GM12865 (cell line): ENCODE results near the gene EPHX1.
"Not testable (repeated sequence)": the region's sequence is repeated elsewhere in the genome, so short reads cannot be mapped to it uniquely, and the experiment has no call there.

ENCODE experiments used
- DNase-seq: peaks from one replicate; pipeline ENCODE4 v3.0.0; 2010; ENCODE audit warnings: low read depth
- H3K4me3 ChIP-seq: 2 replicates; pipeline ENCODE4 v1.5.1; 2011; ENCODE audit warnings: mild to moderate bottlenecking, low read depth, low read length, control low read depth
- CTCF ChIP-seq: IDR thresholded peaks from 2 replicates; pipeline ENCODE4 v1.5.1; 2011; ENCODE audit warnings: low read length, control low read depth, low read depth, inconsistent platforms; ENCODE audit not compliant: insufficient read depth; ENCODE audit errors: missing control alignments

EPHX1 gene

GRCh38 chr1:225809842-225810578, at the start of gene EPHX1:
Gene EPHX1, plus strand, starts transcription at chr1:225810124. Its CDS starts 18,606 bp downstream, at chr1:225828730.
- peak within 1 kb of the TSS; percentile 57 for H3K4me3 ChIP-seq
- peak; percentile 81 for DNase-seq
- TF ChIP-seq CTCF: peak; percentile 9

- no peak for DNase-seq
- no peak overlapping the region for H3K4me3 ChIP-seq
- no peak for TF ChIP-seq CTCF
These were observed 49.4 kb upstream of the EPHX1 start for GRCh38 chr1:225760531-225760930.

GRCh38 chr1:225761395-225761794, 48.5 kb upstream of the EPHX1 start:
- not testable (repeated sequence) for DNase-seq, H3K4me3 ChIP-seq

- TF ChIP-seq CTCF: no peak
- no peak for DNase-seq
These were observed 47.9 kb upstream of the EPHX1 start for GRCh38 chr1:225762002-225762441.

GRCh38 chr1:225762444-225762843, 47.5 kb upstream of the EPHX1 start:
- no peak for DNase-seq
- no peak overlapping the region for H3K4me3 ChIP-seq
- TF ChIP-seq CTCF: no peak

More at GRCh38 chr1:225762002-225762441, 47.9 kb upstream of the EPHX1 start:
- no peak overlapping the region for H3K4me3 ChIP-seq

- no peak overlapping the region for H3K4me3 ChIP-seq
- peak; percentile 9 for DNase-seq
- TF ChIP-seq CTCF: no peak
These were observed 46.0 kb upstream of the EPHX1 start for GRCh38 chr1:225763716-225764548.

GRCh38 chr1:225765982-225766674, 43.8 kb upstream of the EPHX1 start:
- no peak overlapping the region for H3K4me3 ChIP-seq
- no peak for TF ChIP-seq CTCF
- no peak for DNase-seq
